SKM-1 treated with dmso at 0.1 percent for 144 hours (cell line): Measurements from ENCODE around the gene TSG101.

Experiments
- DNase-seq: peaks from one replicate; lab custom pipeline; 2025; ENCODE audit not compliant: unreplicated experiment; lab: John Stamatoyannopoulos, UW

Gene TSG101

GRCh38 chr11:18493310-18493709 lies 33.4 kb downstream of the TSG101 start:
- no peak for DNase-seq

- no peak for DNase-seq
Observed at GRCh38 chr11:18492888-18493287, 33.9 kb downstream of the TSG101 start.

GRCh38 chr11:18491924-18492323 lies 34.8 kb downstream of the TSG101 start:
- no peak for DNase-seq

- no peak for DNase-seq
Observed at GRCh38 chr11:18490736-18491485, 35.8 kb downstream of the TSG101 start.

GRCh38 chr11:18490319-18490718 lies 36.4 kb downstream of the TSG101 start:
- DNase-seq, result no peak

- no peak for DNase-seq
Observed at GRCh38 chr11:18485913-18486528, 40.7 kb downstream of the TSG101 start.

GRCh38 chr11:18479063-18479462 lies 47.7 kb downstream of the TSG101 start:
- DNase-seq, result no peak

GRCh38 chr11:18472587-18472986 lies 54.2 kb downstream of the TSG101 start:
- no peak for DNase-seq

GRCh38 chr11:18471995-18472394 lies 54.7 kb downstream of the TSG101 start:
- no peak for DNase-seq

- no peak for DNase-seq
Observed at GRCh38 chr11:18468961-18469360, 57.8 kb downstream of the TSG101 start.

GRCh38 chr11:18468059-18468458 lies 58.7 kb downstream of the TSG101 start:
- no peak for DNase-seq

GRCh38 chr11:18466402-18466801 lies 60.3 kb downstream of the TSG101 start:
- no peak for DNase-seq

GRCh38 chr11:18463439-18463838 lies 63.3 kb downstream of the TSG101 start:
- DNase-seq, result no peak

- DNase-seq, result no peak
Observed at GRCh38 chr11:18461909-18462308, 64.8 kb downstream of the TSG101 start.

GRCh38 chr11:18459634-18460033 lies 67.1 kb downstream of the TSG101 start:
- no peak for DNase-seq

- no peak for DNase-seq
Observed at GRCh38 chr11:18457450-18457849, 69.3 kb downstream of the TSG101 start.

- DNase-seq, result no peak
Observed at GRCh38 chr11:18455686-18456372, 70.9 kb downstream of the TSG101 start, which contains the start of gene LDHAL6A. Gene LDHAL6A (plus strand): TSS chr11:18455856. CDS start chr11:18456681, 825 bp downstream.

GRCh38 chr11:18452927-18453326 lies 73.8 kb downstream of the TSG101 start:
- no peak for DNase-seq

- no peak for DNase-seq
Observed at GRCh38 chr11:18449251-18449650, 77.5 kb downstream of the TSG101 start.

- no peak for DNase-seq
Observed at GRCh38 chr11:18438691-18439090, 88.1 kb downstream of the TSG101 start.
